AG04450 (cell line): ENCODE data around the gene OR10R2. TPM values are rescaled to one million over a fixed set of nuclear protein-coding genes. Genes with fewer than 3 reads are reported as not detected.
"Not testable (repeated sequence)": the region's sequence is repeated elsewhere in the genome, so short reads cannot be mapped to it uniquely, and the experiment has no call there.

ENCODE experiments used
- CTCF ChIA-PET: fragments of 300-600, 350-600 bp; formaldehyde crosslinking; extraction: SDS; loops from one replicate; lab custom pipeline; 2022; ENCODE audit warnings: antibody characterized with exemption, inconsistent platforms; lab: Charles Lee
- POLR2A ChIA-PET: fragments of 350-600 bp; formaldehyde crosslinking; extraction: SDS; loops from one replicate; lab custom pipeline; 2021; ENCODE audit warnings: antibody characterized with exemption, inconsistent platforms; lab: Yijun Ruan, JAX
- DNase-seq: peaks from one replicate; pipeline ENCODE4 v3.0.0-alpha.2; 2011; ENCODE audit warnings: low read depth, low spot score
- H3K27ac ChIP-seq: one replicate; pipeline ENCODE4 v1.5.1; 2012; ENCODE audit warnings: low read depth, low read length, control low read depth
- H3K27me3 ChIP-seq: one replicate; pipeline ENCODE4 v1.6.0; 2012; ENCODE audit warnings: low read length; ENCODE audit not compliant: control insufficient read depth, insufficient read depth
- H3K4me3 ChIP-seq: 2 replicates; pipeline ENCODE4 v1.5.1; 2011; ENCODE audit warnings: mild to moderate bottlenecking, low read depth, low read length, control low read depth
- H3K9me3 ChIP-seq: 2 replicates; pipeline ENCODE4 v1.5.1; 2012; ENCODE audit warnings: low read length; ENCODE audit not compliant: control insufficient read depth, insufficient read depth
- CTCF ChIP-seq: IDR thresholded peaks from 2 replicates; pipeline ENCODE4 v1.5.1; 2011; ENCODE audit warnings: low read depth, low read length, control low read depth, inconsistent platforms
- polyA minus RNA-seq: library from RNA; depleted of rRNA, polyadenylated mRNA; stranded (reverse); fragments of >200 nt; gene quantifications from 2 replicates; pipeline ENCODE4 v1.2.3, GENCODE V29; 2011; rRNA and poly(A)+ RNA removed
- polyA plus RNA-seq: library from polyadenylated mRNA; depleted of rRNA; stranded (reverse); fragments of >200 nt; gene quantifications from 2 replicates; pipeline ENCODE4 v1.2.3, GENCODE V29; 2011; rRNA removed

Gene OR10R2
- polyA plus RNA-seq (not detected in 2 replicates), polyA minus RNA-seq (not detected in 2 replicates)

GRCh38 chr1:158471920-158472319 lies at the start of gene OR10R2:
Gene OR10R2, plus strand, starts transcription at chr1:158472220. Its CDS starts 106 bp downstream, at chr1:158472326.
- ChIA-PET POLR2A (no interaction called here), CTCF (no interaction called here)
- TF ChIP-seq CTCF, result no peak
- DNase-seq, result no peak
- Histone ChIP-seq H3K27ac (no peak within 1 kb of the TSS), H3K9me3 (no peaks in the 10 kb centered on the region), H3K4me3 (no peak within 1 kb of the TSS), H3K27me3 (no peaks in the 10 kb centered on the region)

GRCh38 chr1:158425027-158425426 lies 47.0 kb upstream of the OR10R2 start:
- Histone ChIP-seq H3K27me3 (no peaks in the 10 kb centered on the region), H3K4me3 (no peak overlapping the region), H3K9me3 (no peaks in the 10 kb centered on the region), H3K27ac (no peak overlapping the region)
- CTCF ChIA-PET, result no interaction called here
- no peak for TF ChIP-seq CTCF
- POLR2A ChIA-PET, result no interaction called here
- no peak for DNase-seq

GRCh38 chr1:158426137-158426536 lies 45.9 kb upstream of the OR10R2 start, which contains the start of gene OR10K2:
Gene OR10K2, minus strand, starts transcription at chr1:158426237. Its CDS starts 5,371 bp downstream, at chr1:158420866.
- POLR2A ChIA-PET, result no interaction called here

GRCh38 chr1:158430163-158430562 lies 41.9 kb upstream of the OR10R2 start:
- POLR2A ChIA-PET, CTCF ChIA-PET, DNase-seq: not testable (repeated sequence)

More at GRCh38 chr1:158426137-158426536, 45.9 kb upstream of the OR10R2 start, which contains the start of gene OR10K2:
- Histone ChIP-seq H3K4me3 (no peak within 1 kb of the TSS), H3K27ac (no peak within 1 kb of the TSS), H3K27me3 (no peaks in the 10 kb centered on the region), H3K9me3 (no peaks in the 10 kb centered on the region)
- no peak for TF ChIP-seq CTCF
- CTCF ChIA-PET, result no interaction called here
- DNase-seq, result no peak

GRCh38 chr1:158434741-158435140 lies 37.3 kb upstream of the OR10R2 start:
- POLR2A ChIA-PET, result no interaction called here
- no peak overlapping the region for H3K4me3 ChIP-seq
- no peaks in the 10 kb centered on the region for H3K27me3 ChIP-seq
- H3K9me3 ChIP-seq, result no peaks in the 10 kb centered on the region
- CTCF ChIA-PET, result no interaction called here
- no peak for TF ChIP-seq CTCF
- no peak overlapping the region for H3K27ac ChIP-seq
- DNase-seq, result no peak

More at GRCh38 chr1:158430163-158430562, 41.9 kb upstream of the OR10R2 start:
- not testable (repeated sequence) for H3K27ac ChIP-seq, H3K27me3 ChIP-seq, H3K4me3 ChIP-seq, H3K9me3 ChIP-seq
